Measurements from ENCODE around the gene PCAT6.

- TF ChIP-seq CTCF (IDR thresholded peaks at IDR 0.05; ENCODE audit: control extremely low read depth in 1 of 3, insufficient read depth in 1 of 3, low read depth in 1 of 3, low read length in 3 of 3), result no peak
- TF ChIP-seq POLR2AphosphoS5 (IDR thresholded peaks at IDR 0.05; ENCODE audit: low read depth, low read length), result no peak
- no peak for TF ChIP-seq SIN3A (conservative IDR thresholded peaks at IDR 0.05 in 1 of 2, IDR thresholded peaks at IDR 0.05 in 1 of 2; ENCODE audit: low read depth in 1 of 2, low read length in 2 of 2)
- no peak for TF ChIP-seq SRF (IDR thresholded peaks at IDR 0.05; ENCODE audit: low read depth, low read length)
- TF ChIP-seq USF2 (IDR thresholded peaks at IDR 0.05; ENCODE audit: low read length), result no peak
- no peak for TF ChIP-seq BCL11A (IDR thresholded peaks at IDR 0.05; ENCODE audit: low read depth in 2 of 2, low read length in 2 of 2)
- no peak for TF ChIP-seq YY1 (IDR thresholded peaks at IDR 0.05; ENCODE audit: low read depth, low read length)
- TF ChIP-seq KDM5A (IDR thresholded peaks at IDR 0.05; ENCODE audit: low read length), result no peak
- no peak for TF ChIP-seq CBX5 (IDR thresholded peaks at IDR 0.05; ENCODE audit: low read depth, low read length)
- TF ChIP-seq EP300 (IDR thresholded peaks at IDR 0.05; ENCODE audit: borderline replicate concordance in 1 of 2, low read depth in 2 of 2, low read length in 2 of 2), result no peak
- no peak for TF ChIP-seq MAFK (IDR thresholded peaks at IDR 0.05; ENCODE audit: low read depth, low read length)
Measured at GRCh38 chr1:202858789-202859414, 48.1 kb downstream of the PCAT6 start.
